GM23248 (cell line): Measurements from ENCODE around the gene MTCH1.

Experiments used
- EZH2 ChIP-seq: fragments of 200-600 bp; sonication (generic); IDR thresholded peaks from 2 replicates; pipeline ENCODE4 v1.6.1; 2018; ENCODE audit warnings: antibody characterized with exemption, mild to moderate bottlenecking; ENCODE audit not compliant: insufficient read depth, poor library complexity, severe bottlenecking
- EZH2phosphoT487 ChIP-seq: fragments of 200-600 bp; sonication (generic); IDR thresholded peaks from 2 replicates; pipeline ENCODE4 v1.6.1; 2018; ENCODE audit warnings: antibody characterized with exemption, moderate library complexity, mild to moderate bottlenecking, low read depth; ENCODE audit not compliant: insufficient read depth

GRCh38 chr6:36936824-36937223 lies 49.2 kb downstream of the MTCH1 start:
- TF ChIP-seq EZH2 = no peak
- no peak for TF ChIP-seq EZH2phosphoT487
